ENCODE data around the gene S100A8. TPM values are rescaled to one million over a fixed set of nuclear protein-coding genes. Genes with fewer than 3 reads are reported as not detected.

Gene S100A8
- total RNA-seq, 1 experiment from 2014 or later, result not detected

DNA sequence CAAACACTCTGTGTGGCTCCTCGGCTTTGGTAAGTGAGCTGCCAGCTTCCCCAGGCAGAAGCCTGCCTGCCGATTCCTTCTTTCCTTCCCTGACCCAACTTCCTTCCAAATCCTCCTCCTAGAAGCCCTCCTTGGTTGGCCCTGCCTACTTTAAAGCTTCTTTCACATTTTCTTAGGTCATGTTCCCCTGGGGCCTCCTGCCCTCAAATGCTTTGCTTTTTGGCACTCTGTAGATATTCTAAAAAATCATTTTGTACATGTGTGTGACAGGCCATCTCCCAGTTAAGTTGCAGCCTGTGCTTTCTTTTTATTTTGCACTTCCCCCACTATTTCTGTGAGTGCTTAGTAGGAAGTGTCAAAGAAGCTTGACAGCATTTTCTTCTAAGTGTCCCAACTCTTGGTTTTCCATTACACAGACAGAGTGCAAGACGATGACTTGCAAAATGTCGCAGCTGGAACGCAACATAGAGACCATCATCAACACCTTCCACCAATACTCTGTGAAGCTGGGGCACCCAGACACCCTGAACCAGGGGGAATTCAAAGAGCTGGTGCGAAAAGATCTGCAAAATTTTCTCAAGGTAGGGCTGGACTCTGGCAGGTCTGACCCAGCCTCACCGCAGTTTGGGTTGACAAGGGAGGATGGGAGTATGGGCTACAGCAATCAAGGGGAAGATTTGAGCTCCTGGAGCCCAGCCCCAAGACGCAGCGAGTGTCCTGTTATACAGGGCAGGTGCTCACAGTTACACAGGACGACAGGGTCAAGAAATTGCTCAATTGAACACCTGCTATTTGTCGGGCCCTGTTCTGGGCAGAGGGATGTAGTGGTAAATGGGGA is 32.8 kb downstream of the S100A8 start, which contains the start of gene S100A9:
Gene S100A9 (plus strand): TSS at position 2 of the 838 bp plus-strand sequence. CDS start 430 bp downstream, at position 432.
- Mint-ChIP-seq H3K4me1 (ENCODE audit: low read depth, unreplicated experiment) (no peaks in the 10 kb centered on the region), H3K9me3 (ENCODE audit: unreplicated experiment) (no peaks in the 10 kb centered on the region), H3K36me3 (ENCODE audit: insufficient read depth, unreplicated experiment) (no peaks in the 10 kb centered on the region), H3K27me3 (ENCODE audit: insufficient read depth, unreplicated experiment) (peaks cover 10% of the 10 kb centered on the region), H3K27ac (ENCODE audit: unreplicated experiment) (no peak within 1 kb of the TSS), H3K4me3 (ENCODE audit: unreplicated experiment) (no peak within 1 kb of the TSS)
- Histone ChIP-seq H3K4me1 (peaks cover 9% of the 10 kb centered on the region; the same call in 1 of the 2 replicates), H3K27me3 (replicated peaks; ENCODE audit: control insufficient read depth, insufficient read depth, low read length) (no peaks in the 10 kb centered on the region), H3K9me3 (no peaks in the 10 kb centered on the region), H3K4me3 (ENCODE audit: low read depth, low read length) (no peak within 1 kb of the TSS), H3K36me3 (ENCODE audit: control insufficient read depth, insufficient read depth, low read length) (no peaks in the 10 kb centered on the region)
- BruUV-seq (replicated peaks), result no TSS peak
- ChIA-PET CTCF (interaction anchor here (0.6 to 1.9 kb wide), 2 partner anchors 138 to 140 kb away, joined by 7 to 8 read pairs; no protein-coding TSS in a partner anchor), POLR2A (no interaction called here)
- DNase-seq, result no peak
- intact Hi-C loops (cut with micrococcal nuclease; ENCODE audit: unreplicated experiment), result loop anchor here (1.0 to 10.0 kb wide), 2 partner anchors 12 to 207 kb away; partner anchors contain the start of gene S100A2
- TF ChIP-seq, protein P1, sequence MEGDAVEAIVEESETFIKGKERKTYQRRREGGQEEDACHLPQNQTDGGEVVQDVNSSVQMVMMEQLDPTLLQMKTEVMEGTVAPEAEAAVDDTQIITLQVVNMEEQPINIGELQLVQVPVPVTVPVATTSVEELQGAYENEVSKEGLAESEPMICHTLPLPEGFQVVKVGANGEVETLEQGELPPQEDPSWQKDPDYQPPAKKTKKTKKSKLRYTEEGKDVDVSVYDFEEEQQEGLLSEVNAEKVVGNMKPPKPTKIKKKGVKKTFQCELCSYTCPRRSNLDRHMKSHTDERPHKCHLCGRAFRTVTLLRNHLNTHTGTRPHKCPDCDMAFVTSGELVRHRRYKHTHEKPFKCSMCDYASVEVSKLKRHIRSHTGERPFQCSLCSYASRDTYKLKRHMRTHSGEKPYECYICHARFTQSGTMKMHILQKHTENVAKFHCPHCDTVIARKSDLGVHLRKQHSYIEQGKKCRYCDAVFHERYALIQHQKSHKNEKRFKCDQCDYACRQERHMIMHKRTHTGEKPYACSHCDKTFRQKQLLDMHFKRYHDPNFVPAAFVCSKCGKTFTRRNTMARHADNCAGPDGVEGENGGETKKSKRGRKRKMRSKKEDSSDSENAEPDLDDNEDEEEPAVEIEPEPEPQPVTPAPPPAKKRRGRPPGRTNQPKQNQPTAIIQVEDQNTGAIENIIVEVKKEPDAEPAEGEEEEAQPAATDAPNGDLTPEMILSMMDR (IDR thresholded peaks at IDR 0.05; ENCODE audit: insufficient read depth in 1 of 2, low read depth in 1 of 2, low read length in 1 of 2, severe bottlenecking in 1 of 2, unreplicated experiment in 1 of 2), result no peak

DNA sequence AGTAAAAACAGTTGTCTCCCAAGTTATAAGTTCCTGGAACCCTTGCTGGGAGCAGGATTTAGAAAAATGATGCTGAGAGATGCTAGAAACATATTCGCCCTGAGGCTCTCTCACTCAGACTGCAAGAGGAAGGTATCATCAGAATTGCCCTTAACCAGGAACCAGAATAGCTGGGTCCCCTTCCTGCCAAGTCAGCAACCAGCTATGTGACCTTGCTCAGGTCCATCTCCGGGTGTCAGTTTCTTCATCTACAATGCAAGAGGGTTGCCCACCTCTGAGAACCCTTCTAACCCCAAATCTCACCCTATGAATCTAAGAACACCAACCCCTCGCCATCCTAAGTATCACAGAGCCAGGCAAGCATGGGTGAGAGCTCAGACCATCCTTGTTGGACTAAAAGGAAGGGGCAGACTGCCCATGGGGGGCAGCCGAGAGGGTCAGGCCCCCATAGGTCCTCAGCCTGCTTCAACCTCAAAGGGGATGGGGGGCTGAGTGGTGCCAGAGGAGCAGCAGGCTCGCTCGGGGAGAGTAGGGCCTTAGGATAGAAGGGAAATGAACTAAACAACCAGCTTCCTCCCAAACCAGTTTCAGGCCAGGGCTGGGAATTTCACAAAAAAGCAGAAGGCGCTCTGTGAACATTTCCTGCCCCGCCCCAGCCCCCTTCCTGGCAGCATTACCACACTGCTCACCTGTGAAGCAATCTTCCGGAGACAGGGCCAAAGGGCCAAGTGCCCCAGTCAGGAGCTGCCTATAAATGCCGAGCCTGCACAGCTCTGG is 33.6 kb downstream of the S100A8 start:
- no peak overlapping the region for H3K4me3 ChIP-seq (ENCODE audit: low read depth, low read length)
- ChIA-PET POLR2A (no interaction called here), CTCF (interaction anchor here (0.6 to 1.9 kb wide), 2 partner anchors 138 to 141 kb away, joined by 7 to 8 read pairs; no protein-coding TSS in a partner anchor)
- no TSS peak for BruUV-seq (replicated peaks)
- Mint-ChIP-seq H3K27me3 (ENCODE audit: insufficient read depth, unreplicated experiment) (peaks cover 10% of the 10 kb centered on the region), H3K4me3 (ENCODE audit: unreplicated experiment) (no peak overlapping the region), H3K9me3 (ENCODE audit: unreplicated experiment) (no peaks in the 10 kb centered on the region), H3K36me3 (ENCODE audit: insufficient read depth, unreplicated experiment) (no peaks in the 10 kb centered on the region), H3K27ac (ENCODE audit: unreplicated experiment) (no peak overlapping the region), H3K4me1 (ENCODE audit: low read depth, unreplicated experiment) (no peaks in the 10 kb centered on the region)
- no peaks in the 10 kb centered on the region for H3K9me3 ChIP-seq
- no peak for DNase-seq
- TF ChIP-seq, protein P1 (IDR thresholded peaks at IDR 0.05; ENCODE audit: insufficient read depth in 1 of 2, low read depth in 1 of 2, low read length in 1 of 2, severe bottlenecking in 1 of 2, unreplicated experiment in 1 of 2), result no peak
- H3K4me1 ChIP-seq, result 0 out of 2 replicates have a peak, but pooled peaks cover 1% of the 10 kb centered on the region
- H3K27me3 ChIP-seq (replicated peaks; ENCODE audit: control insufficient read depth, insufficient read depth, low read length), result no peaks in the 10 kb centered on the region
- intact Hi-C loops (cut with micrococcal nuclease; ENCODE audit: unreplicated experiment), result loop anchor here (1.0 to 10.0 kb wide), 2 partner anchors 13 to 208 kb away; partner anchors contain the start of gene S100A2
- no peaks in the 10 kb centered on the region for H3K36me3 ChIP-seq (ENCODE audit: control insufficient read depth, insufficient read depth, low read length)

Data from Caco-2 (cell line).